ENCODE data around the gene POC1A.

DNA sequence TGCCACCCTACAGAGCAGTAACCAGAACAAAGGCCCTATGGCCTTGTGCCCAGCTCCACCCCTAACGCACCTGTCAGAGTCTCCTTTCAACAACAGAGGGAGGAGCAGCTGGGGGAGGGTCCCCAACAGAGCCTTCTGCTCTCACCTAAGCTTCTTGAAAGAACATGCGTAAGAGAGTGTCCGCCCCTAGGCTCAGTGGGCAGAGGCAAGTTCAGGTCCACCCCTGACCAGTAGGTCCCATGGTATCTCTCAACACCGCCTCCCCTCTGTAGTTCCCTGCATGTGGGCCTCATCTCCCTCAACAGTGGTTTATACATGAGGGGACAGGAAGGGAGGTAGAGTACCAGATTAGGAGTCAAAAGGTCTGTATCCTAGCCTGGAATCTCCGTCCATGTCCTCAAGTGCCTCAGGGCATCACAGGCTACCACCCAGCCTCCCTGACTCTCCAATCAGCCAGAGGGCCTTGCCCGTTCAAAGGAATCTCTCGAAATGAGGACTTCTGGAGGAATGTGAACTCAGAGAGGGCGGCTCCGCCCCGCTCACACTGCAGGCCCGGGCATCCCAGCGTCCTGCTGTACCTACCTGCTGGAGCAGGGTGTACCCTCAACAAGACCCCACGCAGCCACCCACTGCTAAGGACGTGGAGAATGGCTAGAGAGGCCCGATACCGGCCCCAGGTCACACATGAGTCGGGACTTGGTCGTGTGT, 680 bp downstream of the POC1A start:
- TF ChIP-seq CTCF (IDR thresholded peaks at IDR 0.05 in 8 of 11, conservative IDR thresholded peaks at IDR 0.05 in 3 of 11) (no peak), POLR2A (IDR thresholded peaks at IDR 0.05) (no peak), POLR2AphosphoS5 (IDR thresholded peaks at IDR 0.05) (no peak)
